Measurements from ENCODE around the gene MITF.
"Not testable (repeated sequence)": the region's sequence is repeated elsewhere in the genome, so short reads cannot be mapped to it uniquely, and the experiment has no call there.

Gene MITF

GRCh38 chr3:69776920-69777581, 37.8 kb downstream of the MITF start:
- no peak overlapping the region for H3K4me3 Mint-ChIP-seq
- no peak overlapping the region for H3K27ac Mint-ChIP-seq
- H3K27me3 Mint-ChIP-seq (ENCODE audit: low read depth), result no peaks in the 10 kb centered on the region
- no peaks in the 10 kb centered on the region for H3K36me3 Mint-ChIP-seq (ENCODE audit: low read depth)
- no peaks in the 10 kb centered on the region for H3K4me1 Mint-ChIP-seq (ENCODE audit: low read depth)
- no peaks in the 10 kb centered on the region for H3K9me3 Mint-ChIP-seq

DNA sequence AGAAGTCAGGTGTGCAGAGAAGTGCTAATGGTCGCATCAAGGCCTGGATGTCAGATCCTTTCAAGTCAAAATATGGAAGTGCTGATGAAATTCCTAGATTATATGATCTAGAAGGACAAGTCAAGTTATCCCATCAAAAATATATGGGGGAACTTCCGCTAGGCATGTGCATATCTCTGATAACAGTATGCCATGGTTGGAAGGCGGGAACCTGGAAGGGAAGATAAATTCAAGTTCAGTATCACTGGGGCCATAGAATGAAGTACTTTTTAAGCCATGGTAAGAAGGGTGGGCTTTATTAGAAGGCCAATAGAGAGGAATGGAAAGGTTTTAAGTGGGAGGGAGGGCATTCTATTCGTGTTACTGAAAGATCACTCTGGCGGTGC, 38.3 kb downstream of the MITF start:
- H3K4me3 Mint-ChIP-seq, result no peak overlapping the region
- no peak overlapping the region for H3K27ac Mint-ChIP-seq
- H3K4me1 Mint-ChIP-seq (ENCODE audit: low read depth), result no peaks in the 10 kb centered on the region
- no peaks in the 10 kb centered on the region for H3K36me3 Mint-ChIP-seq (ENCODE audit: low read depth)
- H3K27me3 Mint-ChIP-seq (ENCODE audit: low read depth), result no peaks in the 10 kb centered on the region
- H3K9me3 Mint-ChIP-seq, result no peaks in the 10 kb centered on the region

- no peak overlapping the region for H3K27ac Mint-ChIP-seq
- no peaks in the 10 kb centered on the region for H3K36me3 Mint-ChIP-seq (ENCODE audit: low read depth)
- no peaks in the 10 kb centered on the region for H3K9me3 Mint-ChIP-seq
- no peaks in the 10 kb centered on the region for H3K4me1 Mint-ChIP-seq (ENCODE audit: low read depth)
- H3K4me3 Mint-ChIP-seq, result no peak overlapping the region
- H3K27me3 Mint-ChIP-seq (ENCODE audit: low read depth), result peaks cover 3% of the 10 kb centered on the region
Observed at GRCh38 chr3:69781593-69781992, 42.3 kb downstream of the MITF start.

DNA sequence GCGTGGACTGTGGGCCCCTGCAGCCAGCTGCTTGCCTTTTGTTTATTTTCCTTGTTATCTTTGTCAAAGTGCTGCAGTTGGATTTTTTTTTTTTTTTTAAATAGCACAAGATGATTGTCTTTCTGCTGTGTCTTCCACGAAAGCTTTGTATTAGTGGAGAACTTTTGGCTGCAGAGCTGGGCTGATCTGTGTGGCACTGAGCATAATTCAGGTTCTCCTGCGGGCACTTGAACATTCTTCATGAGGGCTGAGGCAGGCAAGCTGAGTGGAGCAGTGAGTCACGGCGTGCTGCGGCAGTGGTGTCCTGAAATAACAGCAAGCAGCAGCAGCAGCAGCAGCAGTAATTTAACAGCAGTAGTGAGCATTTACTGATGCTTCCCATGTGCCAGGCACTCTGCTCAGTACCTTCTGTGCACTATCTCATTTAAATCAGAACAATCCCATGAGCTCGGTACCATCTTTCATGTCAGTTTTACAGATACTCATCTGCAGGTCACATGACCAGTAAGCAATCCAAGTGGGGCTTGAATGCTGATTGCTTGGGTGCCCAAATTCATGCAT, 45.8 kb downstream of the MITF start:
- peaks cover 3% of the 10 kb centered on the region for H3K27me3 Mint-ChIP-seq (ENCODE audit: low read depth)
- H3K9me3 Mint-ChIP-seq, result no peaks in the 10 kb centered on the region
- H3K36me3 Mint-ChIP-seq (ENCODE audit: low read depth), result no peaks in the 10 kb centered on the region
- H3K4me1 Mint-ChIP-seq (ENCODE audit: low read depth), result no peaks in the 10 kb centered on the region
- H3K4me3 Mint-ChIP-seq, result no peak overlapping the region
- H3K27ac Mint-ChIP-seq, result no peak overlapping the region

GRCh38 chr3:69785769-69786320, 46.6 kb downstream of the MITF start:
- no peak overlapping the region for H3K4me3 Mint-ChIP-seq
- H3K9me3 Mint-ChIP-seq, result no peaks in the 10 kb centered on the region
- H3K27me3 Mint-ChIP-seq (ENCODE audit: low read depth), result peaks cover 3% of the 10 kb centered on the region
- no peak overlapping the region for H3K27ac Mint-ChIP-seq
- H3K4me1 Mint-ChIP-seq (ENCODE audit: low read depth), result no peaks in the 10 kb centered on the region
- no peaks in the 10 kb centered on the region for H3K36me3 Mint-ChIP-seq (ENCODE audit: low read depth)

- Mint-ChIP-seq H3K9me3 (no peaks in the 10 kb centered on the region), H3K4me1 (ENCODE audit: low read depth) (no peaks in the 10 kb centered on the region), H3K27me3 (ENCODE audit: low read depth) (peaks cover 3% of the 10 kb centered on the region), H3K27ac (no peak overlapping the region), H3K4me3 (no peak overlapping the region), H3K36me3 (ENCODE audit: low read depth) (no peaks in the 10 kb centered on the region)
Observed at GRCh38 chr3:69786854-69787253, 47.6 kb downstream of the MITF start.

DNA sequence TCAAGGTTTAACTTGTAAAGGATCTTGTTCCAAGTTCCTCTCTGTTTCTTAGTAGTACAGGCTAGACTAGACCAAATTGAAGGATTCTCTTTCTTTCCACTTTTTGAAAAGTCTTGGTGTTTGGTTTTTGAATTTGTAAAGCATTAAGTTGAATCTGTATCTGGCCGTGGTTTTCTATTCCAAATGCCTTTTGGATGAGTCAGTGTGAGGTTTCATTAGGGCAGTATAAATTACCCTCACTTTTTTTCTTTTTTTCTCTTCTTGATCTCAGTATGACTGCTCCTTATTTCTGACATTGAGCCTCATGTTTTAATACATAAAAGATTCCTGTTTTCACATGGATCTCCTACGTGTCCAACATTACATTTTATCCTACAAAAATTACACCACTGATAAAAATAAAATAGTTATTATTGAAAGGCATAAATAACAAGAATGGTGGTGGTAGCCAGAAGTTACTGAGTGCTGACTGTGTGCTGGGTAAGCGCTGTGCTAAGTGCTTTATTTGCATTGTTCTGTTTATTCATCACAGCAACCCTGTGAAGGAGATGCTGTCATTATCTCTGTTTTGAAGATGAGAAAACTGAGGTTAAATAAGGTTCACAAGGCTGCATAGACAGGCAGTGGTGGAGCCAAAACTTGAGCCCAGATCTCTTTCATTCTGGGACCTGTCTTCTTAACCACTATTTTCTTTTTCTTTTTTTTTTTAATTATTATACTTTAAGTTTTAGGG, 48.3 kb downstream of the MITF start:
- Mint-ChIP-seq H3K4me1 (ENCODE audit: low read depth) (no peaks in the 10 kb centered on the region), H3K9me3 (no peaks in the 10 kb centered on the region), H3K36me3 (ENCODE audit: low read depth) (no peaks in the 10 kb centered on the region), H3K27me3 (ENCODE audit: low read depth) (peaks cover 3% of the 10 kb centered on the region), H3K4me3 (no peak overlapping the region), H3K27ac (no peak overlapping the region)

DNA sequence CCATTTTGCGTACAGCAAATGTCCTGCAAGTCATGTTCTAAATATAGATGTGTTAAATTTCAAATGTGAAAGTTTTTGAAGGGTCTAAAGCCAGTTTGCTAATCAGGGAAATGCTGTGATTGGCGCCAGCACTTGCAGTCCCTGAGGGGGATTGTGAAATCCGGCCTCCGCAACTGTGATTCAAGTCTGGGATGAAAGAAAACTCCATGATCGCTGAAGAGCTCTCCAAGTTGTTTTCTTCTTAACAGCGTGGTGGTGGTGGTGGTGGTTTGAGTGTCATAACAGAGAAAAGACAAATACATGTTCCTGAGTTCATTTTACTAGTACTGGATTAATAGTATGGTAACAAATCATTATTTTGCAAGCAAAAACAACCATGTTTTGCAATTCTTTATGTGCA, 51.8 kb downstream of the MITF start:
- no peak overlapping the region for H3K4me3 Mint-ChIP-seq
- no peaks in the 10 kb centered on the region for H3K27me3 Mint-ChIP-seq (ENCODE audit: low read depth)
- H3K36me3 Mint-ChIP-seq (ENCODE audit: low read depth), result no peaks in the 10 kb centered on the region
- H3K9me3 Mint-ChIP-seq, result no peaks in the 10 kb centered on the region
- no peaks in the 10 kb centered on the region for H3K4me1 Mint-ChIP-seq (ENCODE audit: low read depth)
- no peak overlapping the region for H3K27ac Mint-ChIP-seq

DNA sequence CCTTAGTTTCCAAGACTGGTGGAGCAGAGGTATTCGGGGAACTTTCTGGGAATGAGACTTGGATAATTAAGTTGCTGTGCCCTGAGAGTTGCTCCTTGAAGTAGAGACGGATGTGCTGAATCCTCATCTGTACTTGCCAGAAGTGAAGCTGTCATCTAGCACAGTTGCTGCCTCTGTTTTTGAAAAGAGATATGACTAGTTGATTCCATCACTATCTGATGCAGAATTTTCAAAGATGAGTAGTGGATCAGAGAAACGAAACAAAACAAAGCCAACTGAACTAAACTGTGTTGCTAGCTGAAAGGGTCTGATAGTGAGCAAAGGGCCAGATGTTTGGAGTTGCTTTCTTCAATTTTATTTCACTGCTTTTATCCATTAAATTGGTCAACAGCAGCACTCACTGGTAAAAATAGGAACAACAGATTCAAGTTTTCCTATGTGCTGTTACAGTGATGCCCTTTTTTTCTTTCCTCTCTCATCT, 52.7 kb downstream of the MITF start:
- Mint-ChIP-seq H3K4me3 (no peak overlapping the region), H3K27ac (no peak overlapping the region), H3K9me3 (no peaks in the 10 kb centered on the region), H3K36me3 (ENCODE audit: low read depth) (no peaks in the 10 kb centered on the region), H3K4me1 (ENCODE audit: low read depth) (no peaks in the 10 kb centered on the region), H3K27me3 (ENCODE audit: low read depth) (no peaks in the 10 kb centered on the region)

- H3K27me3 Mint-ChIP-seq (ENCODE audit: low read depth); H3K36me3 Mint-ChIP-seq (ENCODE audit: low read depth); H3K4me1 Mint-ChIP-seq (ENCODE audit: low read depth); H3K9me3 Mint-ChIP-seq; H3K27ac Mint-ChIP-seq; H3K4me3 Mint-ChIP-seq: not testable (repeated sequence)
Observed at GRCh38 chr3:69796126-69796525, 56.9 kb downstream of the MITF start.

DNA sequence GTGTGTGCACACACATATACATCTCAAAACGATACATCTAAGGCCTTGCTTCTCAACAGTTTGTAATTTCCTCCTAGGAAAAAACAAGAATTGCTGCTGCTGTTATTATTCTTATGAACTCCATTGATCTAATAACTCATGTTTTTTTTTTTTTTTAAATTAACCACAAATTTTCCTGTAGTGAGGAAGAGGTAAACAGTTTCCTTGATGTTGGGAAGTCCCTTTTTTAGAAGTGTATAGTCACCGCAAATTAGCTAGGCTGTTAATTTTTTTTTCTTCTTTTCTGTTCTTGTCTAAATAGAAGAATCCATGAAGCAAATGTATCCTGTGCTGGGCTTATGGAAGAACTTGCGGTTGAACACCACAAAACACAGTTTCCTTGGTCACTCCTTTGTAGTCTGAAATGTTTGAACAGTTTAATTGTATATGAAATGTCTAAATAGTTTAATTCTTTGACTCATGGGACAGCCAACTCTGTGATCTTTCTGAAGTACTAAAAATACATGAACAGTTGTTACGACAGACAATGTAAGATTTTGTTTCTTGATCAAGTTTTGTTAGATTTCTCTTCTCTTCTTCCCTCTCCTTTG, 64.5 kb downstream of the MITF start:
- Mint-ChIP-seq H3K27me3 (ENCODE audit: low read depth) (no peaks in the 10 kb centered on the region), H3K36me3 (ENCODE audit: low read depth) (no peaks in the 10 kb centered on the region), H3K27ac (no peak overlapping the region), H3K4me1 (ENCODE audit: low read depth) (no peaks in the 10 kb centered on the region), H3K9me3 (no peaks in the 10 kb centered on the region), H3K4me3 (no peak overlapping the region)

GRCh38 chr3:69805491-69805890, 66.2 kb downstream of the MITF start:
- Mint-ChIP-seq H3K27me3 (ENCODE audit: low read depth) (no peaks in the 10 kb centered on the region), H3K36me3 (ENCODE audit: low read depth) (no peaks in the 10 kb centered on the region), H3K4me1 (ENCODE audit: low read depth) (no peaks in the 10 kb centered on the region), H3K27ac (no peak overlapping the region), H3K4me3 (no peak overlapping the region), H3K9me3 (no peaks in the 10 kb centered on the region)

- Mint-ChIP-seq H3K4me3 (no peak overlapping the region), H3K27me3 (ENCODE audit: low read depth) (no peaks in the 10 kb centered on the region), H3K9me3 (no peaks in the 10 kb centered on the region), H3K36me3 (ENCODE audit: low read depth) (no peaks in the 10 kb centered on the region), H3K4me1 (ENCODE audit: low read depth) (no peaks in the 10 kb centered on the region), H3K27ac (no peak overlapping the region)
Observed at GRCh38 chr3:69806735-69807438, 67.6 kb downstream of the MITF start.

GRCh38 chr3:69807674-69808073, 68.4 kb downstream of the MITF start:
- Mint-ChIP-seq H3K9me3 (no peaks in the 10 kb centered on the region), H3K36me3 (ENCODE audit: low read depth) (no peaks in the 10 kb centered on the region), H3K4me3 (no peak overlapping the region), H3K27me3 (ENCODE audit: low read depth) (no peaks in the 10 kb centered on the region), H3K27ac (no peak overlapping the region), H3K4me1 (ENCODE audit: low read depth) (no peaks in the 10 kb centered on the region)
